Measurements from ENCODE around the gene NEAT1. TPM values are rescaled to one million over a fixed set of nuclear protein-coding genes. Genes with fewer than 3 reads are reported as not detected.
"Not testable (repeated sequence)": the region's sequence is repeated elsewhere in the genome, so short reads cannot be mapped to it uniquely, and the experiment has no call there.

Gene NEAT1
- polyA plus RNA-seq, 12 donors: 34.5 to 182 (median 65.4) TPM

- no peak for DNase-seq
These were observed 18.9 kb upstream of the NEAT1 start for GRCh38 chr11:65403607-65404121.

DNA sequence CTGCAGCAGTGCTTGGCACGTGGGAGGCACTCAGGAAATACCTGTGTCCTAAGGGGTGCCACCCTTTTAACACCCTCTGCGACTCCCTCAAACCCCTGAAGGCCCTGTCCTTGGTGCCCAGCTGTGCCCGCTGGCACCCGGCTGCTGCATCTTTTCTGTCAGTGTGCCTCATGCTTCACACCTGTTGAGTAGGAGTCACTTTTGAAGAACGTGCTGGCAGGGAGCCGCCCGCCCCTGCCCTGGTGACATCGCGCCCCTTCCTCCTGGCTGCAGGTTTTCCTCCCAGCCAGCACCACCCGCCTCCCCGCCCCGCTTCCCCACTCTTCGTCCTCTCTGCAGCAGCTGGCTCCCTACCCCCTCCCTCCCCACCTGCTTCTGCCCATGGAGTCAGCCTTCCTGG lies 18.4 kb upstream of the NEAT1 start:
- no peak for DNase-seq

DNA sequence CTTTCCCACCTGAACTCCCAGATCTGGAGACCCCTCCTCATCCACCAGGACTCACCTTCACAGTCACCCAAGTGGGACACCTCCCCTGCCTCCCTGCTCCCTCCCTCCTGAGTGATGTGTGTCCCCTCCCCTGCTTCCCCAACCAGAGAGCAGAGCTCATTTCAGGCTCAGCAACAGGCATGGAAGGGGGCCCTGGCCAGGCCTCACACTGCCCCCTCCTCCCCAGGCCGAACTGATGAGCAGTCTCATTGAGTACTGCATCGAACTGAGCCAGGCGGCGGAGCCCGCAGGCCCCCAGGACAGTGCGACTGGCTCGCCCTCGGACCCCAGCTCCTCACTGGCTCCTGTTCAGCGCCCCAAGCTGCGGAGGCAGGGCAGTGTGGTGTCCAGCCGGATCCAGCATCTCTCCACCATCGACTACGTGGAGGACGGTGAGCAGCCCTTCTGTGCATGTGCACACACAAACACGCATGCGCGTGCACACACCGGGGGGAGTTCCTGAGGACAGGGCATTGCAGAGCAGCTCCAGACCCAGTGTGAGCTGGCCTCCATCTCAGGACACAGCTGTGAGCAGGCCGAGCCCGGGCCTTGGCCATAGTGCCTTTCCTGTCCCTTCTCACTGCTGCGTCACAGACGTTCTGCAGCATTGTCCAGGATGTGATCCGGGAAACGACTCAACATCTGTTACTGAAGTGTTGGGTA lies 17.8 kb upstream of the NEAT1 start:
- no peak for DNase-seq

- no peak for DNase-seq
These were observed 11.5 kb upstream of the NEAT1 start for GRCh38 chr11:65410936-65411680.

DNA sequence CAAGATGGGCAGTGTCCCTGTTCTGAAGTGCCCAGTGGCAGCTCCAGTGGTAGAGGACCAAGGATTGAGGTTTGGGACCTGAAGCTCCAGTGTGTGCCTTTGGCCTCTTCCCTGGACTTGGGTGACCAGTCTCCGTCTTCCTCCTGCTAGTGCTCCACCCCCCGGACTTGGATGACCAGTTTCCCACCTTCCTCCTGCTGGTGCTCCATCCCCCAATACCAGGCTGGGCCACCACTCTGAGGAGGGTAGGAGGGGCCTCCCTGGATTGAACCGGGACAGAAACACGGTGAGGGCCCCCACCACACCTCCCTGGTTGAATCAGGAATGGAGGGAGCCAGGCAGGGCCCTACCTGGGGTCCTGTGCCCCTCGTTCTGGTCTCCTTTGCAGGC lies 10.9 kb upstream of the NEAT1 start:
- no peak for DNase-seq

- no peak for DNase-seq
These were observed 10.1 kb upstream of the NEAT1 start for GRCh38 chr11:65412271-65413076.

DNA sequence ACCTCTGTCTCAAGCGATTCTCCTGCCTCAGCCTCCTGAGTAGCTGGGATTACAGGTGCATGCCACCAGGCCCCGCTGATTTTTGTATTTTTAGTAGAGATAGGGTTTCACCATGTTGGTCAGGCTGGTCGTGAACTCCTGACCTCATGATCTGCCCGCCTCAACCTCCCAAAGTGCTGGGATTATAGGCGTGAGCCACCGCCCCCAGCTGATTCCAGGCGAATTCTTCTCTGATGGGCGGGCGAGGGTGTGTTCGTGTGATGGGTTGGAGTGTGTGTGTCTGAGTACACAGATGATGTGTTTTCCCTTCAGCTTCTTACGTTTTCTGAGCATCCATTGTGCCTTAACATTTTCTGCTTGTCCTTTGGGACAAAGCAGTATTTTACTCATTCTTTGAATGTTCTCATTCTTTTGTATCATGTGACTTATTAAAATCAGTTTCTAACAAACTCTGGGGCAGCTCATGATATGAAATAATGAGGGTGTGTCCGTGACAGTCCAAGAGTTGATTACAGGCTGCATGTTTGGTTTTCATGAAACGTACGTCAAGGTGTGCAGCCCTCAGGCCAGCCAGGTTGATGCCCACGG lies 9.4 kb upstream of the NEAT1 start:
- not testable (repeated sequence) for DNase-seq

- no peak for DNase-seq
These were observed 7.7 kb upstream of the NEAT1 start for GRCh38 chr11:65414776-65415498.

GRCh38 chr11:65415499-65416340 lies 6.9 kb upstream of the NEAT1 start:
- DNase-seq: no peak

DNA sequence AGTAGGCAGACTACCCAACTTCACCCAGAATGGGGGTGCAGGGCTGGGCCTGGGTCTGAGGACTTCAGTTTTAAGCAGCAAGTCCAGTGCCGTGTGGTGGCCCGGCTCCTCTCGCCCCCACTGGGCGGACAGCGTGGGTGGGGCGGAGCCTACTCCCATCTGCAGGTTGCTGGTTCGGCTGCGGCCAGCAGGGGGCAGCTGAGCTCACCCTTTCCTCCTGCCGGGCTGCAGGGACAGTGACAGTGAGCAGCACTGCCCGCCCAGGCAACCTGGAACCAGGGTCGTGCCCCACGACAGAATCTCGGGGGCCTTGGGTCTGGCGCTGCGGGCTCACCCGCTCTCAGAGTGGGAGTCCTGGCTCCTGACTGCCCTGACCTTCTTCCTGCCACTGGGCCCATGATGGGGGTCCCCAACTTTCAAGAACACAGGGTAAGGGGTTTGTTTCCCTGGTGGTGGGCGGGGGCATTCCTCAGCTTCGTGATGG lies 6.2 kb upstream of the NEAT1 start:
- DNase-seq: peak; percentile 91

DNA sequence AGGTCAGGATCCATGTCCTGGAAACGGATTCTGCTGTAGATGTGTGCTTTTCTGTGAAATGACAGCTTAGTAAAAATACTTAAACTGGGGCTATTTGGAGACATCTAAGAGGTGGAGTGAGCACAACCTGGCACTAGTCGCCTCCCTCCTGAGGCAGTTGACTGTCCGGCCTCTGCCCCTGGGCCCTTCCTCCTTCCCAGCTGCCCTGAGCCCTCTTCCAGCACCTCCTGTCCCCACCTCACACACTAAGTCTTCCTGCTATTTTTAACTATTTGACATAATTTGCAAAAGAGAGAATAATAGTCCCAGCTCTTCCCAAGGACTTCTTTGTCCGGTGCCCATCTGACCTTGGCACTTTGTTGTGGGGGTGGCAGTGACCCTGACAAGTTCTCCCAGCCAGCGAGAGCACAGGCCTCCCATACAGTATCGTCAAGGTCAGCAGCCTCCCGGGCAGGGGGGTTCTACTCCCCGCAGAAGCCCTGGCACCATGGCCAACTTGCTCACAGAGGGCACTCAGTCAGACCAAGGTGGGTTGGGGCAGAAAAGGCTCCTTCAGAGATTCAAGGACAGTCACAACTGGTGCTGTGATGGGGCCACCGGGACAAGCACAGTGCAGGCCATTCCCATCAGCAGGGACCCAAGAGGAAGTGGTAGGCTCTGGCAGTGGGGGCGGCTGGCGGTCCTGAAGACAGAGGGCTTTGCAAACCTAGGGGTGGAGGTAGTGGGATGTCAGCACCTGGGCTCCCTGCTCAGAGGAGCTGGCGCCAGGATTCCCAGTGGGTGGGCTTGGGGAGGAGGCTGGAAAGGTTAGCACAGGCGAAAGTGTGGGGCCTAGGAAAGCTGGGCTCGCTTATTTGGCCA lies 5.5 kb upstream of the NEAT1 start:
- no peak for DNase-seq

GRCh38 chr11:65417702-65418430 lies 4.7 kb upstream of the NEAT1 start:
- no peak for DNase-seq

DNA sequence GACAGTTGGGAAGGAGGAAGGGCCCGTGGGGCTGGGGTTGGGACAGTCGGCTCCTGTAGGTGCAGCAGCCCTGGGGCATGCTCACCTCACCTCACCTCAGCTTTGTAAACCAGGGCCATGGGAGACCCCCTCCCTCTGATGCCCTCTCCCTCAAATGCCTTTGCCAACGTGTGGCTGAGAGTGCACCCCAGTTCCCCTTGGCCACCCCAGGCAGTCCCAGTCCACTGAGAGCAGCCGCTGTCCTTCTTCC lies 4.2 kb upstream of the NEAT1 start:
- no peak for DNase-seq

- peak; percentile 95 for DNase-seq
These were observed 3.7 kb upstream of the NEAT1 start for GRCh38 chr11:65418681-65419459.

DNA sequence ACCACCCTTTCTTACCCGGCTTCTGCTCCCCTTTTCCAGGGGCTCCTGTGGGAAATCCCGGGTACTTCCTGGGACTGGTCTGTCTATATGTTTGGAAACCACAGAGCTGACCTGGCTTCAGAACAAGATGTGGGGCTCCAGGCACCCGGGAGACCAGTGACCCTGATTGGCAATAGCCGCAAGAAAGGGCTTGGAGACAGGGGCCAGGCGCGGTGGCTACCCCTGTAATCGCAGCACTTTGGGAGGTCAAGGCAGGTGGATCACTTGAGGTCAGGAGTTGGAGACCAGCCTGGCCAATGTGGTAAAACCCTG lies 3.2 kb upstream of the NEAT1 start:
- no peak for DNase-seq

DNA sequence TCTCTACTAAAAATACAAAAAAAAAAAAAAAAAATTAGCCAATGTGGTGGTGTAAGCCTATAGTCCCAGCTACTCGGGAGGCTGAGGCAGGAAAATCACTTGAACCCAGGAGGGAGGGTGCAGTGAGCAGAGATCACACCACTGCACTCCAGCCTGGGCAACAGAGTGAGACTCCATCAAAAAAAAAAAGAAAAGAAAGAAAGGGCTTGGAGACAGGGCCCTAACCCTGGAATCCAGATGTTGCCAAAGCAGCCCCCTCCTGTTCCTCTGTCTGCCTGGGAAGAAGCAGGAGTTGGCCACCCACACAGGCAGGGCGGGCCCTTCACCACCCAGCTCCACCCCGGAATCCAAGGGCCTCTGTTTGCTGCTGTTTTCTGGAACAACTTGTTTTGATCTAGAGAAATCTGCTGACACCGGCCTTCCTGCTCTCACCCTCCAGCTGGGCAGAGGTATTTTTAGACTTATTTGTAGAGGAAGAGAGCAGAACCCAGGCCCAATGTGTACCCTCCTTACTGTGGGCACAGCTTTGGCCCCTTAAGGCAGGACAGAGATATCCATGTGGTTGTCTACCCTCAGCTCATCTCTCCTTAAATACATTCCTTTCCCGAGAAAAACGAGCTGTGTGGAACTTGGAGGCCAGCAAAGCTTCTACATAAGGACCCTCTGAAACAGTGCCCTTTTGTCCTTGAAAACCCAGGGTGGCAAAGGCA lies 2.7 kb upstream of the NEAT1 start:
- no peak for DNase-seq

DNA sequence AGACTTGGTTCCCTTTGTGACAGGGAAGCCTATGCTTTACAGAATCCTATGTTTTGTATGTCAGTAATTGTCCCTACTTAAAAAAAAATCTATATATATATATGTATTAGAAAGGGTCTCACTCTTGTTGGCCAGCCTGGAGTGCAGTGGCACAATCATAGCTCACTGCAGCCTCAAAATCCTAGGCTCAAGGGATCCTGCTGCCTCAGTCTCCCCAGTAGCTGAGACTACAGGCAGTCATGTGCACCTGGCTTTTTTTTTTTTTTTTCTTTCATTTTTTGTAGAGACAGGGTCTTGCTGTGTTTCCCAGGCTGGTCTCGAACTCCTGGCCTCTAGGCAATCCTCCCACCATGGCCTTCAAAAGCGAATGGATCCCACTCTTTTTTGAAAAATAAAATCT lies 2.1 kb upstream of the NEAT1 start:
- DNase-seq: no peak

Measured in muscle of arm (tissue), 12 donors.